ENCODE data around the gene FMNL1. TPM values are rescaled to one million over a fixed set of nuclear protein-coding genes. Genes with fewer than 3 reads are reported as not detected.

The FMNL1 gene
- total and polyA plus RNA-seq, 10 of the 15 experiments (the other 5 are each of a cell fraction or from before 2014, with no cell fraction given) = 3.3 to 108 (median 19.5) TPM

DNA sequence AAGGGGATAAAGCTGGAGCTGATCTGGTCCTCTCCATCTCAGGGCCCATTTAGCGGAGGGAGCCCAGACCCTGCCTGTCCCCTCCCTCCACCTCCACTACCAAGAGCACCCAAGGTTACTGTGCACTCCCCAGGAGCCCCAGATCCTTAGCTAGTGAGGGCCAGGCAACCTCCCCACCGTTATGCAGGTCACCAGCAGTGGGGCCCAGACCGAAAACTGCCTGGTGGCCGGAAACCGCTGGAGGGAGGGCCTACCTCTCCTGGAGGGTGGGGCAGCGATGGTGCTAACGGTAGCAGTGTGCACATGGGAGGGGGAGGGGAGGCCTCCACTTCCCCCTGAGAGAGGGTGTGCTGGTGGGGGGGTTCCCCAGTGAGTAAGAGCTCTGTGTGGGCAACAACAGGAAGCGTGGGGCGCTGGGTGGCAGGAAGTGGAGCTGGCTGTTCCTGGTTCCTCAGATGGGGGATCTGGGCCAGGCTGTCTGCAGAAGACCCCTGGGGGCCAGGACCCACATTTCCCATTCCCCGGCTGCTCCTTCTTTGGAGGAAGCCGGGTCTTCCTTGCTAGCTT, 4.4 kb downstream of the FMNL1 start (continued):
- TF ChIP-seq, protein P1, sequence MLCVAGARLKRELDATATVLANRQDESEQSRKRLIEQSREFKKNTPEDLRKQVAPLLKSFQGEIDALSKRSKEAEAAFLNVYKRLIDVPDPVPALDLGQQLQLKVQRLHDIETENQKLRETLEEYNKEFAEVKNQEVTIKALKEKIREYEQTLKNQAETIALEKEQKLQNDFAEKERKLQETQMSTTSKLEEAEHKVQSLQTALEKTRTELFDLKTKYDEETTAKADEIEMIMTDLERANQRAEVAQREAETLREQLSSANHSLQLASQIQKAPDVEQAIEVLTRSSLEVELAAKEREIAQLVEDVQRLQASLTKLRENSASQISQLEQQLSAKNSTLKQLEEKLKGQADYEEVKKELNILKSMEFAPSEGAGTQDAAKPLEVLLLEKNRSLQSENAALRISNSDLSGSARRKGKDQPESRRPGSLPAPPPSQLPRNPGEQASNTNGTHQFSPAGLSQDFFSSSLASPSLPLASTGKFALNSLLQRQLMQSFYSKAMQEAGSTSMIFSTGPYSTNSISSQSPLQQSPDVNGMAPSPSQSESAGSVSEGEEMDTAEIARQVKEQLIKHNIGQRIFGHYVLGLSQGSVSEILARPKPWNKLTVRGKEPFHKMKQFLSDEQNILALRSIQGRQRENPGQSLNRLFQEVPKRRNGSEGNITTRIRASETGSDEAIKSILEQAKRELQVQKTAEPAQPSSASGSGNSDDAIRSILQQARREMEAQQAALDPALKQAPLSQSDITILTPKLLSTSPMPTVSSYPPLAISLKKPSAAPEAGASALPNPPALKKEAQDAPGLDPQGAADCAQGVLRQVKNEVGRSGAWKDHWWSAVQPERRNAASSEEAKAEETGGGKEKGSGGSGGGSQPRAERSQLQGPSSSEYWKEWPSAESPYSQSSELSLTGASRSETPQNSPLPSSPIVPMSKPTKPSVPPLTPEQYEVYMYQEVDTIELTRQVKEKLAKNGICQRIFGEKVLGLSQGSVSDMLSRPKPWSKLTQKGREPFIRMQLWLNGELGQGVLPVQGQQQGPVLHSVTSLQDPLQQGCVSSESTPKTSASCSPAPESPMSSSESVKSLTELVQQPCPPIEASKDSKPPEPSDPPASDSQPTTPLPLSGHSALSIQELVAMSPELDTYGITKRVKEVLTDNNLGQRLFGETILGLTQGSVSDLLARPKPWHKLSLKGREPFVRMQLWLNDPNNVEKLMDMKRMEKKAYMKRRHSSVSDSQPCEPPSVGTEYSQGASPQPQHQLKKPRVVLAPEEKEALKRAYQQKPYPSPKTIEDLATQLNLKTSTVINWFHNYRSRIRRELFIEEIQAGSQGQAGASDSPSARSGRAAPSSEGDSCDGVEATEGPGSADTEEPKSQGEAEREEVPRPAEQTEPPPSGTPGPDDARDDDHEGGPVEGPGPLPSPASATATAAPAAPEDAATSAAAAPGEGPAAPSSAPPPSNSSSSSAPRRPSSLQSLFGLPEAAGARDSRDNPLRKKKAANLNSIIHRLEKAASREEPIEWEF (IDR thresholded peaks at IDR 0.05; ENCODE audit: insufficient replicate concordance, low read depth, low read length) = no peak
- TF ChIP-seq RCOR1 (conservative IDR thresholded peaks at IDR 0.05; ENCODE audit: low read depth, low read length) (peak; percentile 86; the same call in 1 of the 2 replicates), CREM (IDR thresholded peaks at IDR 0.05; ENCODE audit: low read depth) (peak; percentile 83), PML (IDR thresholded peaks at IDR 0.05; ENCODE audit: low read length) (no peak), EP300 (IDR thresholded peaks at IDR 0.05; ENCODE audit: borderline replicate concordance in 1 of 2, control insufficient read depth in 1 of 2, low read depth in 2 of 2, low read length in 2 of 2) (peak; percentile 81 to 86), BCL11A (IDR thresholded peaks at IDR 0.05; ENCODE audit: low read depth, low read length) (peak; percentile 57; the same call in 1 of the 2 replicates), POLR2A (IDR thresholded peaks at IDR 0.05; ENCODE audit: low read depth, low read length) (peak; percentile 95), MYC (IDR thresholded peaks at IDR 0.05; ENCODE audit: insufficient read depth, insufficient read length, insufficient replicate concordance, low read length, severe bottlenecking) (peak; percentile 96), SMC3 (IDR thresholded peaks at IDR 0.05; ENCODE audit: borderline replicate concordance, low read length) (no peak), SRF (IDR thresholded peaks at IDR 0.05; ENCODE audit: low read depth in 2 of 2, low read length in 2 of 2) (no peak), FOXM1 (IDR thresholded peaks at IDR 0.05; ENCODE audit: low read depth, low read length) (no peak), MXI1 (IDR thresholded peaks at IDR 0.05; ENCODE audit: low read depth, low read length) (peak; percentile 80), SIN3A (IDR thresholded peaks at IDR 0.05; ENCODE audit: low read depth, low read length) (no peak; the same call in 1 of the 2 replicates), YBX1 (IDR thresholded peaks at IDR 0.05) (no peak)
- TF ChIP-seq, protein P2, sequence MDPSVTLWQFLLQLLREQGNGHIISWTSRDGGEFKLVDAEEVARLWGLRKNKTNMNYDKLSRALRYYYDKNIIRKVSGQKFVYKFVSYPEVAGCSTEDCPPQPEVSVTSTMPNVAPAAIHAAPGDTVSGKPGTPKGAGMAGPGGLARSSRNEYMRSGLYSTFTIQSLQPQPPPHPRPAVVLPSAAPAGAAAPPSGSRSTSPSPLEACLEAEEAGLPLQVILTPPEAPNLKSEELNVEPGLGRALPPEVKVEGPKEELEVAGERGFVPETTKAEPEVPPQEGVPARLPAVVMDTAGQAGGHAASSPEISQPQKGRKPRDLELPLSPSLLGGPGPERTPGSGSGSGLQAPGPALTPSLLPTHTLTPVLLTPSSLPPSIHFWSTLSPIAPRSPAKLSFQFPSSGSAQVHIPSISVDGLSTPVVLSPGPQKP (IDR thresholded peaks at IDR 0.05; ENCODE audit: low read depth, low read length) = no peak; the same call in 1 of the 2 replicates
- TF ChIP-seq, protein P3, sequence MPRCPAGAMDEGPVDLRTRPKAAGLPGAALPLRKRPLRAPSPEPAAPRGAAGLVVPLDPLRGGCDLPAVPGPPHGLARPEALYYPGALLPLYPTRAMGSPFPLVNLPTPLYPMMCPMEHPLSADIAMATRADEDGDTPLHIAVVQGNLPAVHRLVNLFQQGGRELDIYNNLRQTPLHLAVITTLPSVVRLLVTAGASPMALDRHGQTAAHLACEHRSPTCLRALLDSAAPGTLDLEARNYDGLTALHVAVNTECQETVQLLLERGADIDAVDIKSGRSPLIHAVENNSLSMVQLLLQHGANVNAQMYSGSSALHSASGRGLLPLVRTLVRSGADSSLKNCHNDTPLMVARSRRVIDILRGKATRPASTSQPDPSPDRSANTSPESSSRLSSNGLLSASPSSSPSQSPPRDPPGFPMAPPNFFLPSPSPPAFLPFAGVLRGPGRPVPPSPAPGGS (IDR thresholded peaks at IDR 0.05; ENCODE audit: borderline replicate concordance, insufficient read depth, low read depth, low read length, poor library complexity, severe bottlenecking) = peak; percentile 91
- TF ChIP-seq, protein P4, sequence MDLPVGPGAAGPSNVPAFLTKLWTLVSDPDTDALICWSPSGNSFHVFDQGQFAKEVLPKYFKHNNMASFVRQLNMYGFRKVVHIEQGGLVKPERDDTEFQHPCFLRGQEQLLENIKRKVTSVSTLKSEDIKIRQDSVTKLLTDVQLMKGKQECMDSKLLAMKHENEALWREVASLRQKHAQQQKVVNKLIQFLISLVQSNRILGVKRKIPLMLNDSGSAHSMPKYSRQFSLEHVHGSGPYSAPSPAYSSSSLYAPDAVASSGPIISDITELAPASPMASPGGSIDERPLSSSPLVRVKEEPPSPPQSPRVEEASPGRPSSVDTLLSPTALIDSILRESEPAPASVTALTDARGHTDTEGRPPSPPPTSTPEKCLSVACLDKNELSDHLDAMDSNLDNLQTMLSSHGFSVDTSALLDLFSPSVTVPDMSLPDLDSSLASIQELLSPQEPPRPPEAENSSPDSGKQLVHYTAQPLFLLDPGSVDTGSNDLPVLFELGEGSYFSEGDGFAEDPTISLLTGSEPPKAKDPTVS (IDR thresholded peaks at IDR 0.05; ENCODE audit: low read depth, low read length) = no peak
- TF ChIP-seq, protein P5, sequence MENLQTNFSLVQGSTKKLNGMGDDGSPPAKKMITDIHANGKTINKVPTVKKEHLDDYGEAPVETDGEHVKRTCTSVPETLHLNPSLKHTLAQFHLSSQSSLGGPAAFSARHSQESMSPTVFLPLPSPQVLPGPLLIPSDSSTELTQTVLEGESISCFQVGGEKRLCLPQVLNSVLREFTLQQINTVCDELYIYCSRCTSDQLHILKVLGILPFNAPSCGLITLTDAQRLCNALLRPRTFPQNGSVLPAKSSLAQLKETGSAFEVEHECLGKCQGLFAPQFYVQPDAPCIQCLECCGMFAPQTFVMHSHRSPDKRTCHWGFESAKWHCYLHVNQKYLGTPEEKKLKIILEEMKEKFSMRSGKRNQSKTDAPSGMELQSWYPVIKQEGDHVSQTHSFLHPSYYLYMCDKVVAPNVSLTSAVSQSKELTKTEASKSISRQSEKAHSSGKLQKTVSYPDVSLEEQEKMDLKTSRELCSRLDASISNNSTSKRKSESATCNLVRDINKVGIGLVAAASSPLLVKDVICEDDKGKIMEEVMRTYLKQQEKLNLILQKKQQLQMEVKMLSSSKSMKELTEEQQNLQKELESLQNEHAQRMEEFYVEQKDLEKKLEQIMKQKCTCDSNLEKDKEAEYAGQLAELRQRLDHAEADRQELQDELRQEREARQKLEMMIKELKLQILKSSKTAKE (IDR thresholded peaks at IDR 0.05; ENCODE audit: low read depth, poor library complexity, severe bottlenecking) = no peak
